IMR-90 (cell line): ENCODE data around the gene FNTB.

Source experiments
- BHLHE40 ChIP-seq: fragments of 150-350 bp; IDR thresholded peaks from 2 replicates; pipeline ENCODE4 v1.6.1; 2016; ENCODE audit warnings: mild to moderate bottlenecking, low read depth, low read length
- CEBPB ChIP-seq: IDR thresholded peaks from 2 replicates; pipeline ENCODE4 v1.6.1; 2012; ENCODE audit warnings: low read depth, low read length, improper control_type of control experiment
- CTCF ChIP-seq: conservative IDR thresholded peaks from 2 replicates; pipeline ENCODE4 v1.5.1; 2012; ENCODE audit warnings: mild to moderate bottlenecking, low read depth, low read length, improper control_type of control experiment
- ELK1 ChIP-seq: fragments of 150-350 bp; IDR thresholded peaks from 2 replicates; pipeline ENCODE4 v1.6.1; 2016; ENCODE audit warnings: low read depth, mild to moderate bottlenecking, low read length, moderate library complexity, borderline replicate concordance
- MAZ ChIP-seq: IDR thresholded peaks from 2 replicates; pipeline ENCODE4 v1.6.1; 2012; ENCODE audit warnings: low read depth, mild to moderate bottlenecking, low read length, improper control_type of control experiment, moderate library complexity, borderline replicate concordance
- POLR2A ChIP-seq: IDR thresholded peaks from 2 replicates; pipeline ENCODE4 v1.6.1; 2012; ENCODE audit warnings: mild to moderate bottlenecking, low read depth, low read length
- SMC3 ChIP-seq: fragments of 150-350 bp; IDR thresholded peaks from 2 replicates; pipeline ENCODE4 v1.6.1; 2016; ENCODE audit warnings: low read depth, mild to moderate bottlenecking, antibody characterized with exemption, low read length, moderate library complexity
- USF2 ChIP-seq: fragments of 150-350 bp; IDR thresholded peaks from 2 replicates; pipeline ENCODE4 v1.6.1; 2017; ENCODE audit warnings: mild to moderate bottlenecking, antibody characterized with exemption, low read length, low read depth

- TF ChIP-seq CTCF (no peak), CEBPB (no peak), USF2 (no peak), POLR2A (no peak), SMC3 (no peak), BHLHE40 (no peak), MAZ (no peak), ELK1 (no peak)
Observed at GRCh38 chr14:65072256-65072655, 85.6 kb downstream of the FNTB start.
